Panc1 (cell line): ENCODE results near the gene CACNA1D. TPM values are rescaled to one million over a fixed set of nuclear protein-coding genes. Genes with fewer than 3 reads are reported as not detected.

Experiments used
- ATAC-seq: fragments of 200-7000 bp; cut with Tn5 transposase; 2 replicates; pipeline ENCODE4 v1.9.1; 2020; ENCODE audit warnings: mild to moderate bottlenecking, moderate library complexity
- BruUV-seq: library from RNA; stranded (reverse); fragments of 400-500 nt; replicated peaks from 2 replicates; lab custom pipeline; 2021; lab: Mats Ljungman, UMichigan
- CTCF ChIA-PET: fragments of 300-600 bp; sonication (Branson Sonifier 250); formaldehyde crosslinking; loops from one replicate; lab custom pipeline; 2022; ENCODE audit warnings: antibody characterized with exemption; lab: Charles Lee
- POLR2A ChIA-PET: fragments of 300-600 bp; sonication (Branson Sonifier 250); formaldehyde crosslinking; loops from one replicate; lab custom pipeline; 2022; ENCODE audit warnings: antibody characterized with exemption; lab: Charles Lee
- DNase-seq: peaks from one replicate; pipeline ENCODE4 v3.0.0-alpha.2; 2010; ENCODE audit warnings: low read depth, low spot score
- H3K27ac ChIP-seq: 2 replicates; pipeline ENCODE4 v1.5.1; 2011; ENCODE audit warnings: mild to moderate bottlenecking, low read length, inconsistent platforms
- H3K27me3 ChIP-seq: fragments of 200-500 bp; sonication (Bioruptor generic); 2 replicates; pipeline ENCODE4 v1.6.0; 2014; ENCODE audit warnings: low read length, inconsistent platforms; ENCODE audit not compliant: control insufficient read depth, insufficient read depth
- H3K36me3 ChIP-seq: fragments of 200-500 bp; sonication (Bioruptor generic); 2 replicates; pipeline ENCODE4 v1.5.1; 2014; ENCODE audit warnings: inconsistent platforms, mild to moderate bottlenecking, low read length, moderate library complexity; ENCODE audit not compliant: control insufficient read depth, insufficient read depth
- H3K4me1 ChIP-seq: 2 replicates; pipeline ENCODE4 v1.5.1; 2011; ENCODE audit warnings: inconsistent platforms, mild to moderate bottlenecking, low read length, moderate library complexity; ENCODE audit not compliant: control insufficient read depth, insufficient read depth
- H3K4me3 ChIP-seq, 2 experiments: 2 replicates each; pipeline ENCODE4 v1.5.1; 2011 to 2012; ENCODE audit warnings: low read depth in 2 of 2, low read length in 2 of 2, mild to moderate bottlenecking in 2 of 2, inconsistent platforms in 1 of 2, moderate library complexity in 1 of 2
- H3K9me3 ChIP-seq: fragments of 200-500 bp; sonication (Bioruptor generic); 2 replicates; pipeline ENCODE4 v1.5.1; 2014; ENCODE audit warnings: low read depth, mild to moderate bottlenecking, inconsistent platforms, low read length, moderate library complexity; ENCODE audit not compliant: control insufficient read depth, insufficient read depth
- CTCF ChIP-seq: fragments of 450-650 bp; IDR thresholded peaks from 2 replicates; pipeline ENCODE4 v1.5.1; 2017; ENCODE audit warnings: mild to moderate bottlenecking
- POLR2AphosphoS5 ChIP-seq: IDR thresholded peaks from 2 replicates; pipeline ENCODE4 v1.6.1; 2012; ENCODE audit warnings: mild to moderate bottlenecking, low read depth, low read length, moderate library complexity
- SIN3A ChIP-seq: IDR thresholded peaks from 2 replicates; pipeline ENCODE4 v1.6.1; 2012; ENCODE audit warnings: low read depth, mild to moderate bottlenecking, low read length, moderate library complexity, borderline replicate concordance; ENCODE audit not compliant: insufficient read depth
- TCF7L2 ChIP-seq: IDR thresholded peaks from 2 replicates; pipeline ENCODE4 v1.6.1; 2011; ENCODE audit warnings: mild to moderate bottlenecking, low read depth, low read length, inconsistent platforms
- in situ Hi-C: cut with HindIII; loops from 2 replicates; pipeline ENCODE4 v1.10.0; 2016; ENCODE audit warnings: low sequenced_read_pairs, low pct_unique_long_range_greater_than_20kb
- intact Hi-C: fragments of 100-400 bp; cut with micrococcal nuclease; formaldehyde crosslinking; loops from one replicate; pipeline ENCODE4 v1.10.0; 2022; ENCODE audit not compliant: unreplicated experiment
- total RNA-seq: library from RNA; stranded (reverse); gene quantifications from one replicate; pipeline ENCODE4 v1.2.1, GENCODE V29; 2021; ENCODE audit not compliant: unreplicated experiment
- TF ChIP-seq, protein P1 (sequence below), 2 experiments: IDR thresholded peaks; 2 replicates each; pipeline ENCODE4 v1.6.1; 2011 to 2012; ENCODE audit warnings: low read depth in 2 of 2, control low read depth in 1 of 2, low read length in 1 of 2, mild to moderate bottlenecking in 1 of 2, moderate library complexity in 1 of 2; ENCODE audit not compliant: insufficient read depth in 1 of 2

CACNA1D gene
- total RNA-seq, 1 experiment from 2014 or later, result 23.0 TPM

- H3K36me3 ChIP-seq, result no peaks in the 10 kb centered on the region
- ChIA-PET POLR2A (no interaction called here), CTCF (no interaction called here)
- no peaks in the 10 kb centered on the region for H3K4me1 ChIP-seq
- TF ChIP-seq CTCF (no peak), POLR2AphosphoS5 (no peak), SIN3A (no peak), TCF7L2 (no peak)
- TF ChIP-seq, protein P1, sequence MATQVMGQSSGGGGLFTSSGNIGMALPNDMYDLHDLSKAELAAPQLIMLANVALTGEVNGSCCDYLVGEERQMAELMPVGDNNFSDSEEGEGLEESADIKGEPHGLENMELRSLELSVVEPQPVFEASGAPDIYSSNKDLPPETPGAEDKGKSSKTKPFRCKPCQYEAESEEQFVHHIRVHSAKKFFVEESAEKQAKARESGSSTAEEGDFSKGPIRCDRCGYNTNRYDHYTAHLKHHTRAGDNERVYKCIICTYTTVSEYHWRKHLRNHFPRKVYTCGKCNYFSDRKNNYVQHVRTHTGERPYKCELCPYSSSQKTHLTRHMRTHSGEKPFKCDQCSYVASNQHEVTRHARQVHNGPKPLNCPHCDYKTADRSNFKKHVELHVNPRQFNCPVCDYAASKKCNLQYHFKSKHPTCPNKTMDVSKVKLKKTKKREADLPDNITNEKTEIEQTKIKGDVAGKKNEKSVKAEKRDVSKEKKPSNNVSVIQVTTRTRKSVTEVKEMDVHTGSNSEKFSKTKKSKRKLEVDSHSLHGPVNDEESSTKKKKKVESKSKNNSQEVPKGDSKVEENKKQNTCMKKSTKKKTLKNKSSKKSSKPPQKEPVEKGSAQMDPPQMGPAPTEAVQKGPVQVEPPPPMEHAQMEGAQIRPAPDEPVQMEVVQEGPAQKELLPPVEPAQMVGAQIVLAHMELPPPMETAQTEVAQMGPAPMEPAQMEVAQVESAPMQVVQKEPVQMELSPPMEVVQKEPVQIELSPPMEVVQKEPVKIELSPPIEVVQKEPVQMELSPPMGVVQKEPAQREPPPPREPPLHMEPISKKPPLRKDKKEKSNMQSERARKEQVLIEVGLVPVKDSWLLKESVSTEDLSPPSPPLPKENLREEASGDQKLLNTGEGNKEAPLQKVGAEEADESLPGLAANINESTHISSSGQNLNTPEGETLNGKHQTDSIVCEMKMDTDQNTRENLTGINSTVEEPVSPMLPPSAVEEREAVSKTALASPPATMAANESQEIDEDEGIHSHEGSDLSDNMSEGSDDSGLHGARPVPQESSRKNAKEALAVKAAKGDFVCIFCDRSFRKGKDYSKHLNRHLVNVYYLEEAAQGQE (IDR thresholded peaks at IDR 0.05; ENCODE audit: insufficient read depth in 1 of 2, low read depth in 2 of 2, low read length in 1 of 2), result no peak
- no peak overlapping the region for H3K27ac ChIP-seq
- H3K27me3 ChIP-seq, result no peaks in the 10 kb centered on the region
- H3K4me3 ChIP-seq, result no peak overlapping the region
- no TSS peak for BruUV-seq
- intact Hi-C loops (no loop called here), in situ Hi-C loops (no loop called here)
- ATAC-seq, result no peak
- H3K9me3 ChIP-seq, result no peaks in the 10 kb centered on the region
- DNase-seq, result no peak
These were observed 40.4 kb downstream of the CACNA1D start for GRCh38 chr3:53534676-53535400.

GRCh38 chr3:53536282-53536681 is 41.9 kb downstream of the CACNA1D start:
- ATAC-seq (no peak), DNase-seq (no peak)
- Histone ChIP-seq H3K4me1 (no peaks in the 10 kb centered on the region), H3K9me3 (no peaks in the 10 kb centered on the region), H3K36me3 (no peaks in the 10 kb centered on the region), H3K27me3 (no peaks in the 10 kb centered on the region), H3K4me3 (no peak overlapping the region), H3K27ac (no peak overlapping the region)
- no TSS peak for BruUV-seq
- ChIA-PET POLR2A (no interaction called here), CTCF (no interaction called here)
- intact Hi-C loops, result no loop called here
- in situ Hi-C loops, result no loop called here
- TF ChIP-seq SIN3A (no peak), POLR2AphosphoS5 (no peak)

DNA sequence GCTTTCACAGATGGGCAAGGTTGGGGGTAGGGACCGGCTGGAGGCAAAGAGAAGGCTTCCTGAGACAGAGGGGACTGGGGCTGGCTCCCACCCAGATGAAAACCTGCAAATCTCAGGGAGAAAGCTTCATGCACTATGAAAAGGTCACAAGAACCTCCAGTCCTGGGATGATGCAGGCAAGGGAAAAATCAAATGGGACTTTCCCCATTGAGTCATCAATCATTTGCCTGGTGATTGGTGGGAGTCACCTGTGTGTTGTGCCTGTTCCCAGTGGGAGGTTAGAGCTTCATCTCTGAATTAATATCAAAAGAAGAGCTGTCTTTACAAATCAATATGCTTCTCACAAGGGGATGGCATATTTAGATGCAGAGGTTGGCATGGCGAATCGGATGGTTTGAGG is 49.9 kb downstream of the CACNA1D start:
- Histone ChIP-seq H3K9me3 (no peaks in the 10 kb centered on the region), H3K36me3 (no peaks in the 10 kb centered on the region), H3K4me3 (no peak overlapping the region), H3K4me1 (no peaks in the 10 kb centered on the region), H3K27ac (no peak overlapping the region), H3K27me3 (no peaks in the 10 kb centered on the region)
- ATAC-seq (no peak), DNase-seq (no peak)
- BruUV-seq, result no TSS peak
- in situ Hi-C loops, result no loop called here
- intact Hi-C loops, result no loop called here
- CTCF ChIA-PET, result no interaction called here
- POLR2A ChIA-PET, result no interaction called here
- TF ChIP-seq TCF7L2 (no peak), POLR2AphosphoS5 (no peak), CTCF (no peak), SIN3A (no peak)
- TF ChIP-seq, protein P1 (IDR thresholded peaks at IDR 0.05; ENCODE audit: insufficient read depth in 1 of 2, low read depth in 2 of 2, low read length in 1 of 2), result no peak
